NCI-H1417 treated with DMSO at 0.1 percent for 48 hours (cell line): ENCODE data around the gene TESMIN.

Experiments
- DNase-seq: peaks from one replicate; lab custom pipeline; 2025; lab: John Stamatoyannopoulos, UW

TESMIN gene

DNA sequence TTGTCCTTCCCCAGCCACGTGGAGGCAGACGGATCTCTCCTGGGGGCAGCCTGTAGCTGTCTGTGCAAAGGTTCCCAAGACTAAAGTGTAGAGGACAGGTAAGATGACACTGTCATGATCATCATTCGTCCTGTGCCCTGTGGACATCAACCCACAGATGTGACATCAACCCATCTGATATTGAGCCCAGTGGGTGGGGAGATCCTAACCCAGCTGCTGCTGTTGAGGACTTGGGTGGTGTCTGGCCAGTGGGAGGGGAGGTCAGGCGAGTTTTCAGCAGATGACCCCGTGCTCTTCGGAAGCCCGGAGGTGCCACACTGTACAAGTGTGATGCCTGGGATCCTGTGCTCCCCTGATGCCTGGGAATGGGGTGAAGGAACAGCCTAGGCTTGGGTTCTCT is 68.2 kb downstream of the TESMIN start:
- no peak for DNase-seq

DNA sequence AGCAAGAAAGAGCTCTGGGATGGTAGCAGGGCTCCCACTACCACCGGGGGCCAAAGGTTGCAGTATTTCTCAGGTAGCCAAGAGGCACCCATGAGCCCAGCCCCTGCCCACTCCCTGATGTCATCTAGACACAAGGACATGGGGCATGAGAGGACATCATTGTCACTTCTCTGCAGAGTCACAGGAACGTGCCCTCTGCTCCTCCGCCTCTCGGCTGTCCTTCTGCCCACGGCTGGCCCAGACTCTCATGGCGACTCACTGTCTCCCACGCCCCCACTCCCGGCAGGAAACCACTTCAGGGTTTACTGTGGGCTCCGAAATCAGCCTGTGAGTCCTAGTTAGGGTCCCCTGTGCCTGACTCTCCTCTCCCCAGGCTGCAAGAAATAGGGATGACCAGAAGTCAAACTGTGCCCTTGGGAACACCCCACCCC is 68.8 kb downstream of the TESMIN start:
- no peak for DNase-seq

DNA sequence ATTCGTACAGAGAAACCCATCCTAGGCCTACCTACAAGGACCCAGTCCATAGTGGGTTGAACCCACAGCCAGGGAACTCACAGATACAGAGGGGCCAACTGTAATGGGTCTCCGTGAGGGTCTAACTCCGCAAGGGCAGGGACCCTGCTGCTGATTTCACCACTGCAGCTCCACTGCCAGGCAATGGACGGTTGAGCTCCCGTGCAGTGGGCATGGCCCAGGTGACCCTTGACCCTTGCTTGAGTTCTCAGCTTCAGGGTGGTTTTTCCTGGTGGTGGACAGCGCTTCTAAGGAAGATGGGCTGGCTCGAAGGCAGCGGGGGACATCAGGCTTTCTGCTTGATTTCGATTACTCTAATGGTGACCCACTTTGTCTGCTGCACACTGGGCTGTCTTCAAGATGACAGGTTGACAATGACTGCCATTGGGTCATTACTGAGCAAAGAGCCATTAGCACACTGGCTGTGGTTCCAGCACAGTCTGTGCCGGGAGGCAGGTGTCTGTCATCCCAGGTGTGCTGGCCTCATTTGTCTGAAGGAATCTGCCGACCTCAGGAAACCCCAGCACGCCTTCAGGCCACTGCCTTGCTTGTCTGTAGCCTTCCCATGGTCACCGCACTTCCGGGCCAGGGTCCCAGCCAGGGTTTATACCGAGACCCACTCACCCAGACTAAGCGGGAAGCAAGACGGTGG is 70.6 kb downstream of the TESMIN start:
- no peak for DNase-seq

DNA sequence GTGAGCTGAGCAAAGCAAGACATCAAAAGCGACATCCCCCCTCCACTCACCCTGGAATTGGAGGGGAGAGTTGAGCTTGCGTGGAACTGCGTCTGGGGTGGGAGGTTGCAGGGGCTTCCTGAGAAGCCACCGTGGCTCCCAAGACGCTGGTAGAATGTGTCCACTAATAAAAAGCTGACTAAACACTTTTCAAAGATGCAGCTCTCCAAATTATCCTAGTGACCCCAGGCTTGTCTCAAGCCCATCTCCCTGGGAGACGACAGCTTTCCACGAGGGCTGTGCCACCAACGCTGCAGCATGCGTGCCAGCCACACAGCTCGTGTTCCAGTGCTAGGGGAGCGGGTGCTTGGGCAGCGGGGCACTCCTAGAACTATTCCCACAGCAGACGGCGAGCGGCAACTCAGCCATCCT is 73.3 kb downstream of the TESMIN start:
- no peak for DNase-seq

DNA sequence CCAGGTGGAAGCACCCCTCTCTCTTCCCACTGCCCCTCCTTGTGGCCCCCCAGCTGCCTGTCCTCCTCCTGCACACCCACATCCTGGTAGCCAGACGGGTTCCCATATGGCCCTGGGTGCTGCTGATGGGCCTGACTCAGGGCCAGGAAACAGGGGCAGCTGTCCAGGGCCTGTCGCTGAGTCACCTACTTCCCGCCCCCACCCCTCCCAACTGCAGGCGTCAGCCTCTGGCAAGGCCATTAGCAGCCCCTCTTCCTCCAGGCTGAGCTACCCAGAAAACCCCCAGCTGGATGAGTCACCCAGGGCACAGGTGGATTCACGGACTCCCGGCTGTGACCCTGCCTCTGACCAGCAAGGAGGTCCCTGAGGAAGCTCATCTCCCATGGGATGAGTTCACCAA is 73.9 kb downstream of the TESMIN start:
- no peak for DNase-seq

DNA sequence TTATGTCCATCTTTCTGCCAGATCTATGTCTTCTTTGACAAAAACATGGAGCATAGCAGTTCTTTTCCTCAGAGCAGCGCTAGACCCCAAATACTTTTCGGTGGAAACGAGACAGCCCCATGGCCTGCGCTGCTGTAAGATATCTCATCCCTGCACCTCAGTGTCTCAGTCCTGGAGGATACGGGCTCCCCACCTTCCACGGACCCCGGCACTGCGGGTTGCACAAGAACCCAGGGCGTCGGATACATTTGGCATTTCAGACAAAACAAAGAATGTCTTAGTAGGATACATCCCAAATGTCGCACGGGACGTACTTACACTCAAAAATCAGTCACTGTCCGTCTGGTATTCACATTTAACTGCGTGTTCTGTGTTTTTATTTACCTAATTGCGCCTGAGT is 76.9 kb downstream of the TESMIN start:
- DNase-seq: no peak

DNA sequence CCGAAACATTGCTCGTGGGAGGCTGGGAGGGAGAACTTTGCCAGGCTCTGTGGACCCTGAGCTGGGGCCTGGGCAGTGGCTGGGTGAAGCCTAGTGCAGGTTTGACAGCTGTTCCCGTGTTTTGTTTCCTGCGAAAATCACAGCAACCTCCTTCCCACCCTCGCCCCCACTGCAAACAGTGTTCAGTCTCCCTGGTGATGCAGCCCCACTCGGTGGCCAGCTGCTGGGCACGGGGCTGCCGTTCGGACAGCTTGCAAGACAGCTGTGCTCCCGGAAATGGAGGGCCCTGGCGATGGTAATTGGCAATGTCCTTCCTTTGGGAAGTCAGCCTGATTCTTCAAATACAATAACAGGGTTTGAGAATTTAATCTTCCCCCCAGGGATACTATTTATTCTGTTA is 77.3 kb downstream of the TESMIN start:
- no peak for DNase-seq

DNA sequence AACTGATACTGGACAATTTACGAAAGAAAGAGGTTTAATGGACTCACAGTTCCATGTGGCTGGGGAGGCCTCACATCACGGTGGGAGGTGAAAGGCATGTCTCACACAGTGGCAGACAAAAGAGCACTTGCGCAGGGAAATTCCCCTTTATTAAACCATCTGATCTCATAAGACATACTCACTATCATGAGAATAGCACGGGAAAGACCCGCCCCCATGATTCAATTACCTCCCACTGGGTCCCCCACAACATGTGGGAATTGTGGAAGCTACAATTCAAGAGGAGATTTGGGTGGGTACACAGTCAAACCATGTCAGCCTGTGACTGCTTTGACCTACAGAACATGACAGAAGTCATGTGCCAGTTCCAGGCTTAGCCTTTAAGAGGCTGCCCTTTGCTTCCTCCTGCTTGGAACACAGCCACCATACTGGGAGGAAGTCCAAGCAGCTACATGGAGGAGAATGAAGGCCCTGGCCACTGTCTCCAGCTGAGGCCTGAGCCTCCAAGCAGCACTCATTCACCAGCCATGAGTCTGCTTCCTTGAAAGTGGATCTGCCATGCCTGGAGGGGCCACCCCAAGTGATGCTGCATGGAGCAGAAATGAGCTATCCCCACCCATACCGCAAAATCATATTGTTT is 77.9 kb downstream of the TESMIN start:
- no peak for DNase-seq

DNA sequence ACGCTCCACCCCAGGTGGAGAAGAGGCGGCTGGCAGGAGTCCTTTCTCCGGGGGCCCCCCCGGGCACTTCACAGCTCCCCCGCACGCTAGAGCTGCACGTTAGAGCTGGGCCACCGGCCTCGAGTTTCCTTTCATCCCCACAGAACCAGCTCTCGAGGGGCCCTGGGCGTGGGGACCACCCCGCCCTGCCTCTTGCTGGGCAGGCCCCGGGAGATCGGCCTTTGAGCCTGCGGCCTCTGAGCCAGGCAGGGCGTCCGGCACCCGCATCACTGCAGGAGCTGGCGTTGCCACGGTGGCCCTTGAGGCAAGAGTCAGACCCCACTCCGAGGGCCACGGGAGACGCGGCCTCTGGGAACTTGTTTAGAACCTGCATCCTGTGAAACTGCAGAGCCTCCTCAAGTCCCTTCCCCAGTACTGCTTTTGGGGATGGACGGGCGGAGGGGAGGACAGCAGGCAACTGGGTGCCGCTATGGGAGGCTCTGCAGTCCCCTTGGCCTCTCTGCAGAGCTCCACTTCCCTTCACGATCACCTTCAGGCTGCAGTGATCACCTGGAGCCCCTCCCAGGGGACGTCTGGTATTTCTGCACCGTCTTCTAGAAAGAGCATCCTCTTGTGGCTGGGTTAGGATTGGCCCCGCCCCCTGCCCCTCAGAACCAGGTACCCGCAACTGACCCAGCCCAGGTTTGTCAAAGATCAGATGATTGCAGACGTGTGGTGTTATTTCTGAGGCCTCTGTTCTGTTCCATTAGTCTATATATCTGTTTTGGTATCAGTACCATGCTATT is 80.9 kb downstream of the TESMIN start:
- no peak for DNase-seq

DNA sequence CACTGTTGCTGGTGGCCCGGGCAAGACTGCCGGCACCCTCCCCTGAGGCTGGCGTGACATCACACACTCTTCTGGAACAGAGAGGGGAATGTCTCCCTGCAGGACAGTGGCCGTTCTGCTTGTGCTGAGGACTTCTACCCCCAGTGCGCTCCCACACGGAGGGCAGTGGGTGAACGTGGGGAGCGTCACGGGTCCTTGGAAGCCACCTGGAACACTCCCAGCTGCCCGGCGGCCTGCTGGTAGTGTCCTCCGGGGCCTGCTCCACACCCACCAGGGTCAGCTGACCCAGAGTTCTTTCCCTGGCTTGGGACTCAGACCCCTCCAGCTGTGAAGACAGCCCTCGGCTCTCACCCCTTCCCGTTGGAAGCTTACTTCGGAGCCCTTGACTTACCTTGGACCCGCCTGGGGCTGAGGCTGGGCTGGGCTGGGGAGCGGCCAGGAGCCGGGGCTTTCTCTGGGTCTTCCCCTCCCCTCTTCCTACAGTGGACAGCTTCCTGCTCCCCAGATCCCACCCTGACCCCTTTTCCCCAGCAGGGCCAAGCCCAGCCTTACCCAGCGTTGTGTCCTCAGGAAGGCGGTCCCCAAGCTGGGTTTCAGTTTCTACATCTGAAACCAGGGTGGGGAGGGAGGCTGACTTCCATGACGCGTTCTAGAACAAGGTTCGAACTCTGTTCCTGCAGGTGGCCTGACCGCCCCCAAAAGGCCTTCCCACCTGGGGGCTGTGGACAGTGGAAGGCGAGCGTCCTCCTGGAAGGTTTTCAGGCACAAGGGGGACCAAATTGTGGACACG is 81.8 kb downstream of the TESMIN start:
- no peak for DNase-seq

DNA sequence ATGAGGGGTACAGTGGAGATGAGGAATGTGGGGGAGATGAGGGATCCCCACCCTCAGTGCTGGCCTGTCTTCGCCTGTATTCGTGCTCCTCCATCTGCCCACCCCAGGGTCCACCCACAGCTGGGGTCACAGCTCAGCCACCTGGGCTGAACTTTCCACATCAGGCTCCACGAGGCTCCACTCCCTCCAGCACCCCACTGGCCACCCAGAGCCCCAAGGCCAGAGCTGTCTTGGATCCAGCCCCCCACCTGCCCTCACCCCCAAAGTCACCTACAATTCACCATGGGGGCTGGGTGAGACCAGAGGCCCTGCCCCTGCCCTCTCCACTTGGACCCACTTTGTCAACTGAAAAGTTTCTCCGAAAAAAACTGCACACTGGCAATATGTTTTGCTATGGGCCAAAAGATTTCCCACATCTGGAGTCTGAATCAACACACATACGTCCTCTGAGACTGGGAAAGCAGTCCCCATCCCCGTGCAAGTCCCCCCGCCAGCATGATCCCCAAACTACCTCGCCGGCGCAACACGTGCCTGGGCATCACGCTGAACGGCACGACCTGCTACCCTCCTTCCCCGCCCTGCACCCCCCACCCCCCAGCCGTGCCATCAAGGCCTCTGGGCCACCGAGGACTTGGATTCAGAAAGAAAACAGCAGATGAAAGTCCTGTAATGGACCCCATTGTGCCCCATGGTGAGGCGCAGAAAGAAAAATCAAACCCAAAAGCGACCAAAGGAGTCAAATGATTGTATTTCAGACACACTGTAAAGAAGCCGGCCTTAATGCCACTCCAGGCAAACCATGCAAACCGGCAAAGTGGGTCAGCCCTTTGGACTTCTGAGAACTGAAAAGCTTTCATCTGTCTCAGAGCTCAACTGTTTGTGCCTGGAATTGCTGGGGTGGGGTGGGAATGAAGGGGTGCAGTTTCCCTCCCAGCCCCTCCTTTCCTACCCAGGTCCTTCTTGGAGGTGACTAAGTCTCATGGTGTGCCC is 83.5 kb downstream of the TESMIN start:
- no peak for DNase-seq

DNA sequence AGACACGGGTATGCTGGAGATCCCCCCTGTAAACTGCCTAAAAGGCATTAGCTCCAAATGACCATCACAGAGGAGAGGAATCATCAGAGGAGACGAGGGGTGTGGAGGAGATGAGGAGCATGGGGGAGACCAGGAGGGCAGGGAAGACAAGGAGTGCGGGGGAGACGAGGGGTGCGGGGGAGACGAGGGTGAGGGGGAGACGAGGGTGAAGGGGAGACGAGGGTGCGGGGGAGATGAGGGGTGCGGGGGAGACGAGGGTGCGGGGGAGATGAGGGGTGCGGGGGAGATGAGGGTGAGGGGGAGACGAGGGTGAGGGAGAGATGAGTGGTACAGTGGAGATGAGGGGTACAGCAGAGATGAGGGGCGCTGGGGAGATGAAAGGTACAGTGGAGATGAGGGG is 84.5 kb downstream of the TESMIN start:
- DNase-seq: no peak

DNA sequence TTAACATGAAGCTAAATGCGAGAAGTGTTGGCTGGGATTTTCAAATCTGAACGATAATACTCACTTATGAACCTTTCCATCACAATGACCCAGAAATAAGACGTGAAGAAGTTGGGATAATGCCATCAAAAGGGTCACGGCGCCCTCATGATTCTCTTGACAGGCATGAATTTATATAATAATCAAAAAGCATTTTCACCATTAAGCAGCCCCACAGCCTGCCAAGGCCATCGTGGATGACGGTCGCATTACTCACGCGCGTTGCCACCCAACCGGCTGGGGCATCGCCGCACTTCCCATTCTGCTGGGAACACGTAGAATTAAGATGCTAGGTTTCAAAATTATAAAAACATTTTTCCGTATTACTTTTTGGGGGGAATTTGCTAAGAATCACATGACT is 85.9 kb downstream of the TESMIN start:
- no peak for DNase-seq

DNA sequence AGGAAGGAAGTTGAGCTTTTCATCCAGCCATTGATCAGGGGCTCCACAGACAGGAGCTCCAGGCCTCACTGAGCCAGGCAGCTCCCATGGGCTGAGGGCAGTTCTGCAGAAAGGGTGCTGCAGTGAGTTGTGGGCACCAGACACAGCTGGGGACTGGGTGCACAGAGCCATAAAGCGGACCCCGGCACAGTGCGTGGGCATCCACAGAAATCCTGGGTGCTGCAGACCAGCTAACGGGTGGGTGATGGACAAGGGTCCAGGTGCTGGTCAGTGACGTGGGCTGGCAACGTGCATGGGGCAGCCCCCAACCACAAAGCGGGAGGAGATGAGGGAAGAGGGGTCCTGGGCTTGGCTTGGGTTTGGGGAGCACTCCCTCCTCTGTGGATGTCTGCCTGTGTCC is 86.4 kb downstream of the TESMIN start:
- no peak for DNase-seq

DNA sequence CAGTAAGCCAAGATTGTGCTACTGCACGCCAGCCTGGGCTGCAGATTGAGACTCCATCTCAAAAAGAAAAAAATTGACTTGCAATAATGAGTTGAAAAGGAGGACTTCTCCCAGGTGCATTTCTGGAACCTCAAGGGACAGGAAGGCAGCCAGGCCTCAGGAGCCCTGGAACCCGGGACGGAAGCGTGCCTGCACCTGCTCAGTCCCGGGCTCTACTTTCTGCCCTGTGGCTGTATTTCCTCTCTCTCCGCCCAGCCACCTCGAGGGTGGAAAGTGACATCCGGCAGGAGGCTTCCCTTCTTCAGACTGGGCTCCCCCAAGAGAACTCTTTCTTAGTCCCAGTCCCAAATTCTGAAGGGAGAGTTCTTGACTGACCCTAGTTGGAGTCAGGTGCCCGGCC is 87.2 kb downstream of the TESMIN start:
- no peak for DNase-seq

DNA sequence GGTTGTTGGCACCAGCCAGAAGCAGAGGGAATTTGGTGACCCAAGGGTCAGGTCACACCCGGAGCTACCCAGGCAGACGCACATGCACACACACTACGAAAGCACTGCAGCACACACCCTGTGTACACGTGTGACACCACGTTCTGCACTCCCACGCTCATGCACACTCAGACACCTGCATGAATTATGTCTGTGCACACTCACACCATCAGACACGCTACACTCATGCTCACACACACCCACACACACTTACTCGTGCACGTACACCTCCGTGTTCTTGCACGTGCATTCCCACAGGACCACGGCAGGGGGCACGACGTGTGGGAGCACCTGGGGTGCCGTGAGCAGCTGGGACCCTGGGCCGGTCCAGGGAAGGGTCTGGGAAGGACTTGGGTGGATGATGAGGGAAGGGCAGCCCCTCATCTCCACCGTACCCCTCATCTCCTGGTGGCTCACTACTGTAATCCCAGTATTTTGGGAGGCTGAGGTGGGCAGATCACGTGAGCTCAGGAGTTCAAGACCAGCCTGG is 87.8 kb downstream of the TESMIN start:
- DNase-seq: no peak

DNA sequence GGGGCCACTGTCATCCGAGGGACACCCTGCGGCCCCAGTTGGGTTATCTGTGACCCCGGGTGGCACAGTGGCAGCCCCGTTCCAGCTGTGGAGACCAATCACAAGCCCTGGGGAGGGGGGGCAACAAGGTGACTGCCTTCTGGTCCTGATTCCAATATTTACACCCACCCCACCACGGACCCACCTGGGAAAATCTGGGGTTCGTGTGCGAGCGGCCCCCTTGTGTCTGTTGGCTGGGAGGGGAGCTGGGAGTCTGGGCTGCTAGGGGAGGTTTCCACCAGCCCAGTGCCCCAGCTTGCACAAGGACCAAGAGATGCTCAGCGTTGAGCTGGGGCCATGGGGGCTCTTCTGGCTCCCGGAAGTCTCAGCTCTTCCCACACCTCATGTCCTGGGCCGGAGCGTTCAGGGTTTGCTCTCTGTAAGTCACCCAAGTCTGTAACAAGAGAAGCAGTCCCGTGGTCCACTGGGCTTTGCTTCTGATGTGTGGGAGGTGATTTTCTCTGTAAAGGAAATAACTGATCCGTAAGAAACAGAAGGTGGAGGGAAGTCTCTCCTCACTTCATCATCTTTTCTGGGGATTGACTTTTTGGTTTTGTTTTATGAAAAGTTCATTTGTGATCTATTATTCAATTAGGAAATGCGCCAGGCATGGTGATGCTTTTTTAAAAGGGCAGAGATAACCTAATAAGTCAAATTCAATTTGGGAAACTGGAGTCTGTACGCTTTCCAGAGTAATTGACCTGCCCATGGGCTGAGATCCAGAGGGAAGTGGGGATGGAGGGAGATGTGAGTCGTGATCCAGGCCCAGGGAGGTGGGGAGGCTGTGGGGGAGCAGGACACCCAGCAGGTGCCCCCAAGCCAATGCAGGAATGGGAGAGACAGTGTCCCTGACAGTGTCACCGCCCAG is 89.4 kb downstream of the TESMIN start:
- no peak for DNase-seq

DNA sequence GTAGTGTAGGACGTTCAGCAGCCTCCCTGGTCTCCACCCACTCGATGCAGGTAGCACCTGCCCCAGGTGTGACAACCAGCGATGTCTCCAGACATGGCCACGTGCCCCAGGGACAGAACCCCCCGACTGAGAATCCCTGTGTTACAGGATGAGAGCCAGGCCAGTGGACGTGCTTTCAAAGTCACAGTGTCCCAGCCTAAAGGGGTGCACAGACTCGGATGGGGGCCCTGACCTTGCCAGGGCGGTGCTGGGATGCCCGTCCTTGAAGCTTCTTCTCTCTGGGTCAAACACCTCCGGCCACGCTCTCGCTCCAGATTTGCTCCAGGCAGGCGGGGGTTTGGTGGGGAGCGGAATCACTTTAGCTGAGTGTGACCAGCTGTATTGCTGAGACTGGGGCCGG is 90.3 kb downstream of the TESMIN start:
- no peak for DNase-seq

DNA sequence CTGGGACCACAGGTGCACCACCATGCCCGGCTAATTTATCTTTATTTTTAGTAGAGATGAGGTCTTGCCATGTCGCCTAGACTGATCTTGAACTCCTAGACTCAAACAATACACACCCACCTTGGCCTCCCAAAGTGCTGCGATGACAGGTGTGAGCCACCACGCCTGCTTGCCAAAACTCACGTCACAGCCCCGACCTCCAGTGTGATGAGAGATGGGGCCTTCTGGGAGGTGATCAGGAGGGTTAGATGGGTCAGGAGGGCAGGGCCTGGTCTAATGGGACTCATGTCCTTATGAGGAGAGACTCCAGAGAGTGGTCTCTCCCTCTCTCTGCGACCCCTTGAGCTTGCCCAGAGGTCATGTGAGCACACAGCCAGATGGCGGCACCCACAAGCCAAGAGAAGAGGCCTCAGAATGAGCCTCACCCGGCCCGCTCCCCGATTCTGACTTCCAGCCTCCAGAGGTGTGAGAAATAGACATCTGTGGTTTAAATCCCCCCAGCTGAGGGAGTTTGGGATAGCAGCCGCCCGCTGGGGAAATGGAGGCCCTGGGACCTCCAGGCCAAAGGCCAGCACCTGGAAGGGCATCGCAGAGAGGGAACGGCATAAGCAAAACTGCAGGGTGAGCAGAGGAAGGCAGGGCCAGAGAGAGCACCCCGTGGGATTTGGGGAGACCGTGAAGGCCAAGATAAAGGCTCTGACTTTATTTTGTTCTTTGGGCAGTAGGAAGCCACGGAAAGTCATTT is 91.1 kb downstream of the TESMIN start:
- no peak for DNase-seq
